Measurements from ENCODE around the gene CUBN. TPM values are rescaled to one million over a fixed set of nuclear protein-coding genes. Genes with fewer than 3 reads are reported as not detected.

Gene CUBN
- total RNA-seq, 1 experiment from 2014 or later = 4.6 TPM

- no peaks in the 10 kb centered on the region for H3K27me3 ChIP-seq (replicated peaks; ENCODE audit: control insufficient read depth, insufficient read depth, low read length)
These were observed 316.9 kb downstream of the CUBN start for GRCh38 chr10:16812676-16813075.

GRCh38 chr10:16811765-16812164 lies 317.8 kb downstream of the CUBN start:
- H3K27ac Mint-ChIP-seq (ENCODE audit: unreplicated experiment) = no peak overlapping the region
- CTCF ChIA-PET = no interaction called here

More at GRCh38 chr10:16812676-16813075, 316.9 kb downstream of the CUBN start:
- Mint-ChIP-seq H3K27ac (ENCODE audit: unreplicated experiment) (no peak overlapping the region), H3K4me1 (ENCODE audit: low read depth, unreplicated experiment) (peaks cover 14% of the 10 kb centered on the region), H3K4me3 (ENCODE audit: unreplicated experiment) (no peak overlapping the region), H3K36me3 (ENCODE audit: insufficient read depth, unreplicated experiment) (peaks cover 7% of the 10 kb centered on the region), H3K27me3 (ENCODE audit: insufficient read depth, unreplicated experiment) (no peaks in the 10 kb centered on the region), H3K9me3 (ENCODE audit: unreplicated experiment) (no peaks in the 10 kb centered on the region)
- Histone ChIP-seq H3K36me3 (ENCODE audit: control insufficient read depth, insufficient read depth, low read length) (no peaks in the 10 kb centered on the region), H3K4me1 (no peaks in the 10 kb centered on the region; the same call in 1 of the 2 replicates), H3K4me3 (ENCODE audit: low read depth, low read length) (no peak overlapping the region), H3K9me3 (no peaks in the 10 kb centered on the region)
- intact Hi-C loops (cut with micrococcal nuclease; ENCODE audit: unreplicated experiment) = no loop called here
- BruUV-seq (replicated peaks) = no TSS peak
- POLR2A ChIA-PET = no interaction called here
- no peak for TF ChIP-seq CTCF (IDR thresholded peaks at IDR 0.05; ENCODE audit: insufficient read depth in 1 of 2, low read depth in 1 of 2, low read length in 1 of 2, severe bottlenecking in 1 of 2, unreplicated experiment in 1 of 2)
- CTCF ChIA-PET = no interaction called here
- DNase-seq = no peak

GRCh38 chr10:16811292-16811691 lies 318.3 kb downstream of the CUBN start:
- CTCF ChIA-PET = no interaction called here
- H3K9me3 ChIP-seq = no peaks in the 10 kb centered on the region
- peaks cover 12% of the 10 kb centered on the region for H3K4me1 Mint-ChIP-seq (ENCODE audit: low read depth, unreplicated experiment)
- H3K4me1 ChIP-seq = no peaks in the 10 kb centered on the region; the same call in 1 of the 2 replicates
- H3K36me3 Mint-ChIP-seq (ENCODE audit: insufficient read depth, unreplicated experiment) = no peaks in the 10 kb centered on the region
- H3K27me3 Mint-ChIP-seq (ENCODE audit: insufficient read depth, unreplicated experiment) = no peaks in the 10 kb centered on the region
- no peak for DNase-seq
- no peaks in the 10 kb centered on the region for H3K9me3 Mint-ChIP-seq (ENCODE audit: unreplicated experiment)
- intact Hi-C loops (cut with micrococcal nuclease; ENCODE audit: unreplicated experiment) = no loop called here
- H3K27ac Mint-ChIP-seq (ENCODE audit: unreplicated experiment) = no peak overlapping the region
- no TSS peak for BruUV-seq (replicated peaks)
- POLR2A ChIA-PET = no interaction called here
- H3K27me3 ChIP-seq (replicated peaks; ENCODE audit: control insufficient read depth, insufficient read depth, low read length) = no peaks in the 10 kb centered on the region
- no peak overlapping the region for H3K4me3 Mint-ChIP-seq (ENCODE audit: unreplicated experiment)
- no peaks in the 10 kb centered on the region for H3K36me3 ChIP-seq (ENCODE audit: control insufficient read depth, insufficient read depth, low read length)
- no peak overlapping the region for H3K4me3 ChIP-seq (ENCODE audit: low read depth, low read length)
- no peak for TF ChIP-seq CTCF (IDR thresholded peaks at IDR 0.05; ENCODE audit: insufficient read depth in 1 of 2, low read depth in 1 of 2, low read length in 1 of 2, severe bottlenecking in 1 of 2, unreplicated experiment in 1 of 2)

More at GRCh38 chr10:16811765-16812164, 317.8 kb downstream of the CUBN start:
- no peaks in the 10 kb centered on the region for H3K27me3 ChIP-seq (replicated peaks; ENCODE audit: control insufficient read depth, insufficient read depth, low read length)
- BruUV-seq (replicated peaks) = no TSS peak
- DNase-seq = no peak
- intact Hi-C loops (cut with micrococcal nuclease; ENCODE audit: unreplicated experiment) = no loop called here
- no peaks in the 10 kb centered on the region for H3K27me3 Mint-ChIP-seq (ENCODE audit: insufficient read depth, unreplicated experiment)
- TF ChIP-seq CTCF (IDR thresholded peaks at IDR 0.05; ENCODE audit: insufficient read depth in 1 of 2, low read depth in 1 of 2, low read length in 1 of 2, severe bottlenecking in 1 of 2, unreplicated experiment in 1 of 2) = no peak
- H3K36me3 Mint-ChIP-seq (ENCODE audit: insufficient read depth, unreplicated experiment) = no peaks in the 10 kb centered on the region
- no peak overlapping the region for H3K4me3 Mint-ChIP-seq (ENCODE audit: unreplicated experiment)
- no peaks in the 10 kb centered on the region for H3K9me3 ChIP-seq
- no peaks in the 10 kb centered on the region for H3K36me3 ChIP-seq (ENCODE audit: control insufficient read depth, insufficient read depth, low read length)
- H3K9me3 Mint-ChIP-seq (ENCODE audit: unreplicated experiment) = no peaks in the 10 kb centered on the region
- POLR2A ChIA-PET = no interaction called here
- H3K4me3 ChIP-seq (ENCODE audit: low read depth, low read length) = no peak overlapping the region
- H3K4me1 ChIP-seq = no peaks in the 10 kb centered on the region; the same call in 1 of the 2 replicates
- peaks cover 14% of the 10 kb centered on the region for H3K4me1 Mint-ChIP-seq (ENCODE audit: low read depth, unreplicated experiment)

All from Caco-2 (cell line).